K562 (cell line): ENCODE data around the gene CORO2A. TPM values are rescaled to one million over a fixed set of nuclear protein-coding genes. Genes with fewer than 3 reads are reported as not detected.
A peak's percentile ranks its signal among the peaks of the same experiment; 100 is the strongest.

Experiments used
- ATAC-seq: fragments of 200-7000 bp; cut with Tn5 transposase; 3 replicates; pipeline ENCODE4 v1.9.1; 2020; ENCODE audit warnings: moderate library complexity
- BruUV-seq: library from RNA; stranded (reverse); fragments of 400-500 nt; replicated peaks from 2 replicates; lab custom pipeline; 2021; lab: Mats Ljungman, UMichigan
- CTCF ChIA-PET: fragments of 300-600 bp; formaldehyde crosslinking; extraction: SDS; loops from one replicate; lab custom pipeline; 2021; ENCODE audit warnings: low intra/inter-chr PET ratio; lab: Yijun Ruan, JAX
- POLR2A ChIA-PET: fragments of 300-600, 350-650 bp; sonication (Branson Sonifier 250); formaldehyde crosslinking; extraction: SDS; loops from one replicate; lab custom pipeline; 2021; ENCODE audit warnings: antibody characterized with exemption, inconsistent platforms; lab: Yijun Ruan, JAX
- DNase-seq, 4 experiments: peaks; one replicate each; pipeline versions ENCODE4 v3.0.0 to v3.0.0-alpha.2; 2011 to 2018; ENCODE audit warnings: low spot score in 3 of 4, mixed read lengths in 3 of 4; ENCODE audit errors: extremely low read depth in 1 of 4
- FAIRE-seq: peaks from 2 replicates; lab custom pipeline; 2011; peaks lifted over from hg19 to GRCh38; lab: Jason Lieb, UNC
- H2AFZ ChIP-seq: 2 replicates; pipeline ENCODE4 v1.6.0; 2011; ENCODE audit warnings: low read depth, low read length, control low read depth, inconsistent platforms
- H3K27ac ChIP-seq: fragments of 200-600 bp; 3 replicates; pipeline ENCODE4 v1.8.0; 2011; ENCODE audit warnings: low read depth, mild to moderate bottlenecking, control low read depth, inconsistent platforms, low read length, moderate library complexity, mixed read lengths; ENCODE audit errors: extremely low read depth
- H3K27me3 ChIP-seq, 2 experiments: fragments of 300-600 bp in 1 of 2; 2 replicates in 1 of 2; 3 replicates in 1 of 2; pipeline versions ENCODE4 v1.6.0 to v1.8.0; 2011; ENCODE audit warnings: inconsistent platforms in 2 of 2, low read length in 2 of 2, mild to moderate bottlenecking in 1 of 2, mixed read lengths in 1 of 2, moderate library complexity in 1 of 2; ENCODE audit not compliant: control insufficient read depth in 2 of 2, insufficient read depth in 2 of 2
- H3K36me3 ChIP-seq: fragments of 300-600 bp; 3 replicates; pipeline ENCODE4 v1.8.0; 2011; ENCODE audit warnings: mild to moderate bottlenecking, low read length, inconsistent platforms; ENCODE audit not compliant: control insufficient read depth, insufficient read depth
- H3K4me1 ChIP-seq, 2 experiments: fragments of 200-600 bp in 1 of 2; replicated peaks in 1 of 2; 2 replicates in 1 of 2; 3 replicates in 1 of 2; pipeline versions ENCODE4 v1.5.1 to v1.8.0; 2011; ENCODE audit warnings: inconsistent platforms in 2 of 2, low read length in 2 of 2, mild to moderate bottlenecking in 1 of 2, mixed read lengths in 1 of 2, moderate library complexity in 1 of 2; ENCODE audit not compliant: control insufficient read depth in 2 of 2, insufficient read depth in 2 of 2
- H3K4me2 ChIP-seq: 2 replicates; pipeline ENCODE4 v1.6.1; 2011; ENCODE audit warnings: low read length, control low read depth, inconsistent platforms, mixed read lengths; ENCODE audit not compliant: insufficient read depth
- H3K4me3 ChIP-seq: fragments of 200-600 bp; sonication (generic), shearing (Covaris generic); 2 replicates; pipeline ENCODE4 v1.5.1; 2016; ENCODE audit warnings: control low read depth, inconsistent platforms
- H3K79me2 ChIP-seq: fragments of 200-600 bp; 3 replicates; pipeline ENCODE4 v1.8.0; 2011; ENCODE audit warnings: low read length, inconsistent platforms; ENCODE audit not compliant: control insufficient read depth, insufficient read depth
- H3K9ac ChIP-seq, 2 experiments: 2 replicates each; pipeline versions ENCODE4 v1.6.0 to v1.6.1; 2011; ENCODE audit warnings: low read depth in 2 of 2, low read length in 2 of 2, control low read depth in 1 of 2, inconsistent platforms in 1 of 2, mild to moderate bottlenecking in 1 of 2, mixed read lengths in 1 of 2; ENCODE audit not compliant: insufficient read depth in 1 of 2
- H3K9me1 ChIP-seq: one replicate; pipeline ENCODE4 v1.6.0; 2011; ENCODE audit warnings: inconsistent platforms, mild to moderate bottlenecking, low read length, moderate library complexity; ENCODE audit not compliant: control insufficient read depth, insufficient read depth
- H3K9me3 ChIP-seq: replicated peaks from 2 replicates; pipeline ENCODE4 v1.5.1; 2011; ENCODE audit warnings: low read depth, low read length, inconsistent platforms; ENCODE audit not compliant: control insufficient read depth, insufficient read depth
- H4K20me1 ChIP-seq: replicated peaks from 2 replicates; pipeline ENCODE4 v1.6.1; 2011; ENCODE audit warnings: low read length, inconsistent platforms, mixed read lengths; ENCODE audit not compliant: control insufficient read depth, insufficient read depth
- CTBP1 ChIP-seq: fragments of 450-650 bp; IDR thresholded peaks from 2 replicates; pipeline ENCODE4 v1.6.1; 2016; ENCODE audit warnings: borderline replicate concordance
- MNT ChIP-seq, 2 experiments: fragments of 450-650 bp; conservative IDR thresholded peaks; 2 replicates each; pipeline ENCODE4 v1.6.1; 2017; ENCODE audit warnings: mild to moderate bottlenecking in 2 of 2, moderate library complexity in 2 of 2
- ZNF133 ChIP-seq: fragments of 250-450 bp; sonication (Bioruptor Pico); IDR thresholded peaks from 2 replicates; pipeline ENCODE4 v1.4.0; 2020; ENCODE audit warnings: mild to moderate bottlenecking
- ZNF316 ChIP-seq: fragments of 450-650 bp; IDR thresholded peaks from 2 replicates; pipeline ENCODE4 v1.6.1; 2016
- WGBS: fragments of 100-300 bp; shearing (Covaris generic); methylation state at CpG from one replicate; pipeline ENCODE4 v1.1.6; 2016; ENCODE audit warnings: low coverage, mixed read lengths; ENCODE audit not compliant: insufficient coverage; ENCODE audit errors: missing lambda C conversion rate; 5-methylcytosine and 5-hydroxymethylcytosine counted together
- in situ Hi-C: fragments of 300-500 bp; cut with MboI; formaldehyde crosslinking; loops from 4 replicates; pipeline ENCODE4 v1.15.0; 2018; ENCODE audit warnings: inconsistent platforms, mixed read lengths
- intact Hi-C: fragments of 100-400 bp; cut with micrococcal nuclease; formaldehyde crosslinking; loops from 2 replicates; pipeline ENCODE4 v1.14.2; 2022
- polyA plus RNA-seq, 8 experiments: library from polyadenylated mRNA; depleted of rRNA in 4 of 8; stranded (reverse) in 5 of 8; unstranded in 3 of 8; fragments of >200 nt; fragmentation: Nextera tagmentation in 2 of 8; fragmentation: Illumina TruSeq in 1 of 8; extraction: Ambion mirVana in 2 of 8; extraction: Trizol in 1 of 8; gene quantifications; 2 replicates each; pipeline versions ENCODE4 v1.2.1 to v1.2.3, GENCODE V29; 2011 to 2014; ENCODE audit warnings: inconsistent platforms in 1 of 8, missing spikeins in 1 of 8
- total RNA-seq, 7 experiments: library from RNA; depleted of rRNA in 6 of 7; stranded (reverse); fragments of >200 nt in 6 of 7; fragmentation: Illumina TruSeq in 2 of 7; extraction: Trizol in 2 of 7; gene quantifications; 2 replicates each; pipeline versions ENCODE4 v1.2.1 to v1.2.3, GENCODE V29; 2011 to 2021; ENCODE audit warnings: low replicate concordance in 1 of 7
- TF ChIP-seq, protein P1 (sequence below), 3 experiments: IDR thresholded peaks in 2 of 3; conservative IDR thresholded peaks in 1 of 3; 2 replicates each; pipeline ENCODE4 v1.5.1; 2011 to 2012; ENCODE audit warnings: low read length in 3 of 3, mild to moderate bottlenecking in 3 of 3, control low read depth in 2 of 3, improper control_type of control experiment in 1 of 3, inconsistent platforms in 1 of 3, low read depth in 1 of 3, mixed read lengths in 1 of 3, moderate library complexity in 1 of 3; ENCODE audit not compliant: insufficient read depth in 2 of 3
- TF ChIP-seq, protein P2 (sequence below): fragments of 250-450 bp; sonication (Bioruptor Pico); IDR thresholded peaks from 2 replicates; pipeline ENCODE4 v1.4.0; 2020

Gene CORO2A
- total and polyA plus RNA-seq, 9 of the 15 experiments (the other 6 are each of a cell fraction or from before 2014, with no cell fraction given), result 9.5 to 26.6 (median 18.0) TPM

- TF ChIP-seq, protein P1, sequence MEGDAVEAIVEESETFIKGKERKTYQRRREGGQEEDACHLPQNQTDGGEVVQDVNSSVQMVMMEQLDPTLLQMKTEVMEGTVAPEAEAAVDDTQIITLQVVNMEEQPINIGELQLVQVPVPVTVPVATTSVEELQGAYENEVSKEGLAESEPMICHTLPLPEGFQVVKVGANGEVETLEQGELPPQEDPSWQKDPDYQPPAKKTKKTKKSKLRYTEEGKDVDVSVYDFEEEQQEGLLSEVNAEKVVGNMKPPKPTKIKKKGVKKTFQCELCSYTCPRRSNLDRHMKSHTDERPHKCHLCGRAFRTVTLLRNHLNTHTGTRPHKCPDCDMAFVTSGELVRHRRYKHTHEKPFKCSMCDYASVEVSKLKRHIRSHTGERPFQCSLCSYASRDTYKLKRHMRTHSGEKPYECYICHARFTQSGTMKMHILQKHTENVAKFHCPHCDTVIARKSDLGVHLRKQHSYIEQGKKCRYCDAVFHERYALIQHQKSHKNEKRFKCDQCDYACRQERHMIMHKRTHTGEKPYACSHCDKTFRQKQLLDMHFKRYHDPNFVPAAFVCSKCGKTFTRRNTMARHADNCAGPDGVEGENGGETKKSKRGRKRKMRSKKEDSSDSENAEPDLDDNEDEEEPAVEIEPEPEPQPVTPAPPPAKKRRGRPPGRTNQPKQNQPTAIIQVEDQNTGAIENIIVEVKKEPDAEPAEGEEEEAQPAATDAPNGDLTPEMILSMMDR (IDR thresholded peaks at IDR 0.05 in 2 of 3, conservative IDR thresholded peaks at IDR 0.05 in 1 of 3; ENCODE audit: insufficient read depth in 2 of 3, low read depth in 1 of 3, low read length in 3 of 3), result peak; percentile 25 to 44 (median 36); a peak in 3 of 6 replicates
- peak; percentile 39; the same call in 1 of the 2 replicates for TF ChIP-seq ZNF316
- TF ChIP-seq CTBP1, result peak; percentile 22; the same call in 1 of the 2 replicates
- TF ChIP-seq MNT (conservative IDR thresholded peaks at IDR 0.05), result no peak
Observed at GRCh38 chr9:98121058-98121457, 71.4 kb downstream of the CORO2A start (continued).

- BruUV-seq, result no TSS peak
- Histone ChIP-seq H3K27me3 (no peaks in the 10 kb centered on the region), H3K4me1 (peaks cover 14 to 22% of the 10 kb centered on the region in 2 experiments; a peak in 4 of 5 replicates), H3K36me3 (peaks cover 28% of the 10 kb centered on the region; the same call in 2 of the 3 replicates), H3K79me2 (peaks cover 27% of the 10 kb centered on the region), H3K27ac (no peak overlapping the region), H2AFZ (peak overlapping the region; percentile 48), H3K9me3 (no peaks in the 10 kb centered on the region), H3K4me3 (no peak overlapping the region), H4K20me1 (no peaks in the 10 kb centered on the region), H3K4me2 (no peak overlapping the region), H3K9ac (peak overlapping the region in 1 of 2 experiments; percentile 20; a peak in 1 of 4 replicates), H3K9me1 (no peaks in the 10 kb centered on the region)
- intact Hi-C loops (no loop called here), in situ Hi-C loops (no loop called here)
- DNase-seq (no peak), ATAC-seq (no peak), FAIRE-seq (no peak)
- whole genome bisulfite sequencing, result 58% methylated on average over 3 of the region's 3 CpGs
- ChIA-PET CTCF (interaction anchor here (1.4 kb wide), 1 partner anchor 144 kb away, joined by 4 read pairs; no protein-coding TSS in a partner anchor), POLR2A (interaction anchor here (1.2 kb wide), 2 partner anchors 10 to 36 kb away, joined by 3 to 4 read pairs; no protein-coding TSS in a partner anchor)
- TF ChIP-seq ZNF133 (CRISPR knock-in tag), result no peak
- TF ChIP-seq, protein P2, sequence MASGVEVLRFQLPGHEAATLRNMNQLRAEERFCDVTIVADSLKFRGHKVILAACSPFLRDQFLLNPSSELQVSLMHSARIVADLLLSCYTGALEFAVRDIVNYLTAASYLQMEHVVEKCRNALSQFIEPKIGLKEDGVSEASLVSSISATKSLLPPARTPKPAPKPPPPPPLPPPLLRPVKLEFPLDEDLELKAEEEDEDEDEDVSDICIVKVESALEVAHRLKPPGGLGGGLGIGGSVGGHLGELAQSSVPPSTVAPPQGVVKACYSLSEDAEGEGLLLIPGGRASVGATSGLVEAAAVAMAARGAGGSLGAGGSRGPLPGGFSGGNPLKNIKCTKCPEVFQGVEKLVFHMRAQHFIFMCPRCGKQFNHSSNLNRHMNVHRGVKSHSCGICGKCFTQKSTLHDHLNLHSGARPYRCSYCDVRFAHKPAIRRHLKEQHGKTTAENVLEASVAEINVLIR (CRISPR knock-in tag), result no peak
Observed at GRCh38 chr9:98120476-98120875, 72.0 kb downstream of the CORO2A start.
